GM18951 (cell line): ENCODE data around the gene FRYL.
"Not testable (repeated sequence)": the region's sequence is repeated elsewhere in the genome, so short reads cannot be mapped to it uniquely, and the experiment has no call there.

Experiments used
- POLR2A ChIP-seq: IDR thresholded peaks from 4 replicates; pipeline ENCODE4 v1.6.1; 2011; ENCODE audit warnings: mild to moderate bottlenecking; ENCODE audit not compliant: insufficient read length, insufficient read depth; ENCODE audit errors: extremely low read depth
- in situ Hi-C: fragments of 300-500 bp; cut with MboI; formaldehyde crosslinking; loops from one replicate; pipeline ENCODE4 v1.12.0; 2022; ENCODE audit warnings: low sequenced_read_pairs, mixed read lengths, inconsistent platforms; ENCODE audit not compliant: unreplicated experiment

FRYL gene

DNA sequence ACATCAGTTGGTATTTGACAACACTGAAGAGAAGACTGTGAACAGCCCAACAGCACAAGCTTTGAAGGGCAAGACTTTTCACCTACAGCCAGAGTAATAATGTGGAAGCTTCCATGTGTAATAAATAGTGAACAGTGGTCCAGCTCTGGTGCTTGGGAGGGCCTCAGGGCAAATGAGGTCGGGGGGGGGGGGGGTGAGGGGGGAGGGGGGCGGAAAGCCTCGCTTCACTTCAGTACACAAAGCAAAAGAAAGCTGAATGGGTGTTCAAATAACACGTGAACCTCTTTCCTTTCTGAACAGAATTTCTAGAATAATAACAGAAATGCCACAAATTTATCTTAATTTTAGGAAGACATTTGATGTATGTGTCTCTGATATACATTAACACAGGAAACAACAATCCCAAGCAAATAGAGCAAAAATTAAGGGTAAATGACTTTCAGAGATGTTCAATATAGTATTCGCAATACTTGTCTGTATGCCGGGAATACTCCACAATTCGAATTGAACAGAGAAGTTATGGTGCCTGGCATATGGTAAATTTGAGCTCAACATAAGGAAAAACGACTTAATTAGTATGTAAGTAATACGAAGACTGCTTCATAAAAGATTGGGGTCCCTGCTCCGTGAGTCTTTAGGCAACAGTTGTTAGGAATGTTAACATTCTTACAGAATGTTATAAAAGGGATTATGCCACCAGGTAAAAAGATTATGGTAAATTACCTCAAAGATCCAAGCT is 92.6 kb downstream of the FRYL start:
- in situ Hi-C loops: no loop called here

DNA sequence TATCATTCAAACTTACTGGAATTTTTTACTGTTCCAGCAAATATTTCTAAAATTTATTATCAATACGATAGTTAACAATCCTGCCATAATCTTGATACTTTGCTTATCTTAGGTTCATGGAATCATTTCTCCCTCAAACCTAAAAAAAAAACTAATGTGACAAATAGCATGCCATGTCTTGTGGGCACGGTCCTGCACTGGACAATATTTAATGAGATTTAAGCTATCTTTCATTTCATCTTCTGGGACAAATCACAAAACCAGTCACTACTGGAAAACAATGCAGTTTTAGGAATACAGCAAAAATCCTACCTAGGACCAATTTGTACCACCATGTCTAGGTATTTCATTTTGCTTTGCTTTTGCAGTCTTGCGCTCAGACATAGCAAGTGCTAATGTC is 93.7 kb downstream of the FRYL start:
- no peak for TF ChIP-seq POLR2A
- in situ Hi-C loops: no loop called here

More for the DNA sequence above, 92.6 kb downstream of the FRYL start:
- no peak for TF ChIP-seq POLR2A

DNA sequence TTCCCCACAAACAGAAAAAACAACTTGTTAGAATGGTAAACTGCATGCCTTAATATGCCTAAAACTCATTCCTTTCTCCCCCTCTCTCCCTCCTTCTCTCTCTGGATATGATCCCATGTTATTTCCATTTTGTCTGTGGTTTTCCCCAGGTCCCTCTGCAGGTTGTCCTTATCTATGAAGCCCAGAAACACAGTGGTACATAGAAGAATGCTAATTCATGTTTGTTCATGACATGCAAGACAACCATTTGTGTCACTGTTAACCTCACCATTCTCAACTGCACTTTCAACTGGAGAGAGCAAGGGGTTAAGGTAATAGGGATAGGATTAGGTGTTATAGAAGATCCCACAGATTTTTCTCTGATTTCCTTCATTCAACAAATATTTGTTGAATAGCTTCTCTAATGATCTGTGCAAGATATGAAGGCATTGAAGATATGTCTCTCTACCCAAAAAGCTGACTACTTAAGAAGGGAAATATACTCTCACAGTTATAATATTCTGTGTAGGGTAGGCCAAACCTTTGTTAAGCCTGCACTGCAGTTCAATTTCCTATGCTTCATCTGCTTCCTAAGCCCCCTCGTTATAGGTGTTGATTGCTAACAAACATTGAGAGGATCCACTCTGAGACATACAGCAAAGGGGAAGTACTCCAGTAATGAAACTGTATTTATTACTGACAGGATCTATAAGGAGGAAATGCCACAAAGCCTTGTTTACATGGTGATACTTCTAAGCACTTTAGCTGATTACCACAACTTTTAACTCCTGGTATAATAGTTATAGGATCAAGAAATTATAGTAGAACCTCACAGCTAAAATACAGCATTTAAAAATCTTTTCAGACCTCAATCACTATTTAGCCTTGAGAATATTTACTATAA is 96.1 kb downstream of the FRYL start:
- in situ Hi-C loops: no loop called here
- no peak for TF ChIP-seq POLR2A

DNA sequence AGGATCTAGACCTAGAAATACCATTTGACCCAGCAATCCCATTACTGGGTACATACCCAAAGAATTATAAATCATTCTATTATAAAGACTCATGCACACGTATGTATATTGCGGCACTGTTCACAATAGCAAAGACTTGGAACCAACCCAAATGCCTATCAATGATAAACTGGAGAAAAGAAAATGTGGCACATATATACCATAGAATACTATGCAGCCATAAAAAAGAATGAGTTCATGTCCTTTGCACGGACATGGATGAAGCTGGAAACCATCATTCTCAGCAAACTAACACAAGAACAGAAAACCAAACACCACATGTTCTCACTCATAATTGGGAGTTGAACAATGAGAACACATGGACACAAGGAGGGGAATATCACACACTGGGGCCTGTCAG is 97.2 kb downstream of the FRYL start:
- in situ Hi-C loops: not testable (repeated sequence)

GRCh38 chr4:48681856-48682255 is 98.2 kb downstream of the FRYL start:
- in situ Hi-C loops: no loop called here
- no peak for TF ChIP-seq POLR2A

DNA sequence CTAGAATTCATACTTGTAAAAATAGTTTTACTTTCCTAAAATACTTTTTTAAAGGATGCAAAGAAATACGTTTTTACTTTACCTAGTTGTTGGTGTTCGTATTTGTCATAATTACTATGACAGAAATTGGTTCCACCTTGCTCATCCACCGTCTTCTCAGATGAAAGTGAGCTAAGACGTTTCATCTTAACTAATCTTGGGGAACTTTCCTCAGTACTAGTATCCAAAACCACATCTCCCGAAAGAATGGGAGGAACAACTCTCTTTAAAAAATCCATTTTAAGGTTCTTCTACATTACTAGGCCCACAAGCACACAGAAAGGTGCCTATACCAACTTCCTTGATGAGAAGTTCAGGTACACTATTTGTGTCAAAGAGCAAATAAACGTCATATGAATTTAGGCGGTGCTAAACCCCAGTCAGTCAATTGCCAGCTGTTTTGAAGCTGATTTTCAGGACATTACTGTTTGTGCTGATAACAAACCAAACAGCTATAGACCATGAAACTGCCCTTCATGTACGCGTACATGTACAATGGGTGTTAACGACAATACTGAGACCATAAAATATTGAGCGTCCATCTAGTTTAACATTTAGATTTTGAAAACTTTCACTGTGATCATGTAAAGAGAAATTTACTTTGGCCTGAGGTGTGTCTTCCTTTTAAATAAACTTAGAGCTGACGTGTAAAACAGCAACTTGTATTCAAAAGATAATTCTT is 99.1 kb downstream of the FRYL start:
- in situ Hi-C loops: no loop called here
- TF ChIP-seq POLR2A: no peak

DNA sequence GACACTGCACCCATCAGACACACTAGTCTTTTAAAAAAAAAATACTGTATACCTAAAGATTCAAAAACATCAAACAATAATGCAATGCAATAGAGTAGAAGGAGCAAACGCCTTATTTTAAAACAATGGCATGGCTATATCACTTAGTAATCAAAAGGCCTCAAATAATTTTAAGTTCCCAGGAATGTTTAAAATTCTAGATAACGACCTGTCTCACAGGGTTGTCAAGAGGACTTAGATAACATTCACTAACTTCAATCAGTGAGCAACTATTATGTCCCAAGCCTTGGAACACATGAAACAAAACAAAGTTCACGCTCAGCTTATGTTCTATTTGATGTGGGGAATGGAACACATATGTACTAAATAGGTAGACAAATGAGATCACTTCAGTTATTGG is 106.5 kb downstream of the FRYL start:
- no peak for TF ChIP-seq POLR2A
- in situ Hi-C loops: no loop called here

- TF ChIP-seq POLR2A: no peak
- in situ Hi-C loops: no loop called here
These were observed 109.5 kb downstream of the FRYL start for GRCh38 chr4:48670587-48670986.

GRCh38 chr4:48669086-48669485 is 111.0 kb downstream of the FRYL start:
- in situ Hi-C loops: no loop called here
- TF ChIP-seq POLR2A: no peak

GRCh38 chr4:48668254-48669017 is 111.6 kb downstream of the FRYL start:
- in situ Hi-C loops: no loop called here
- no peak for TF ChIP-seq POLR2A

DNA sequence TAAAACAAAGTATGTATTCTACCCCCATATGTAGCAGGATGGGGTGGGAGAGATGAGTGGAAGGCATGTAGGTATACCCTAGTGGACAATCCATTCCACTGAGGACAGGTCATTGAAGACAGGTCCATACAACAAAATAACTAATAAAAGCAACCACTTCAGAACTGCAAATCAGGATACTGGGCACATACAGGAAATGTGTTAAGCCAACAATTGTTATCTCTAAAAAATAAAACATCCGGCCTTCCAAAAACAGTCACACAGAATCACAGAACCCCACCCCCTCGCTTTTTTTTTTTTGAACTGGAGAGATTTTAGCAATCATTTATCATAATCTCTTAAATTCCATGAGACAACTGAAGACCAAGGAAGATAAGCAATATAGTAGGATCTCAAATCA is 112.9 kb downstream of the FRYL start:
- in situ Hi-C loops: no loop called here
- TF ChIP-seq POLR2A: no peak

DNA sequence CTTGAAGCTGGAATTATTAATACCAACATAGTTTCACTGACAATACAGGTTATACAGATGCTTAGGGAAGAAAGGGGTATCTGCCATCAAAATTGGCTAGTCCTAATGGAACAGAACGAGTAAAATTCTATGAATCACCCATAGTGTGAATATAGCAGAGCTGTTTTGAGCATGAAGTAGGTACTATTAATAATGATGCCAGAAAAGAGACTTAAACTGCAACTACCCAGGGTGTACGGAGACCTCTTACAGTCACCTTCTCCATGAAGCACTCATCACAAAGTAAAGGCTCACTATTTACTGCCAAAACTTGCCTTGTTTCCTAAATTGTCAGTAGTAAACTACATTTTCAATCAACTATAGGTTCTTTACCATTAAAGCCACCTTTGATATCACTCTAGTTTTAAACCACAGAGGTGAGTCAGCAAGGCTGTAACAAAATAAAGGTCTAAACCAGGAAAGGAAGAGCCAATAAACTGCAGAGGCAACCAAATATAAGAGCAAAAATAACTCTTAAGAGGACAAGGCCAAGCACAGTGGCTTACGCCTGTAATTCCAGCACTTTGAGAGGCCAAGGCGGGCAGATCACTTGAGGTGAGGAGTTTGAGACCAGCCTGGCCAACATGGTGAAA is 114.4 kb downstream of the FRYL start:
- in situ Hi-C loops: no loop called here
- no peak for TF ChIP-seq POLR2A
